Measurements from ENCODE around the gene AMBP.

DNA sequence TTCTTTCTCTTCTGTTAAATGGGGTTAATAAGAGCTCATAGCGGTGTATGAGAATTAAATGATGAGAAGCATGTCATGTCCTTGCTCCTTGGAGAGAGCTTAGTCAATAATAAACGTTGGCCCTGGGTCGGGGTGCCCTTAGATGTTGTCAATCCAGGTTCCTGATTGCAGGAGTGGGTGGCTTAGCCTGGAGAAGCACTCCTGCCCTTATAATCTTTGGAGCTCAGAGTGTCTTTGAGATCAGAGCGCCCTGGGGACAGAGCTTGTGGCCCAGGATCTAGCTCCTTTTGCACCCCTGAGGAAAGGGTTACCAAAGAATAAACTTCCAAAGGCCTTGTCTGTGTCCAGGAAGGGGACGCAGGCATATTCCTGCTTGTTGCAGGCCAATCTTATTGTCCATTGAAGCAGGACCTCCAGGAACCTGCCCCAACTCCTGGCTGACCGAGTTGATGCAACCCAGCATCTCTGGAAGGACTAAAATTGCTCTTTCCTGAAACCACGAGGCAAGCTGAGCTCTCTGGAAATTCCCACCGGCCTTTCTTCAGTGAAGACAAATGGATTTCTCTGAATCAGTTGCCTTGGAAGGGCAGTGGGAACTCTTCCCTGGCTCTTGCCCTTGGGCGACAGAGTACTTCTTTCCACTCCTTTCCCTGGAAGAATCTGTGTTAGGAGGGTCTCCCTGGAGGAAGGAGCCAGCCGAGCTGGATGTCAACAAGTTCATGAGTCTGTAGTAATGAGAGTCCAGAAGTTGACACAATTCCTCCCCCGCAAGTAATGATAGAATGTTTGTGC lies 6.4 kb upstream of the AMBP start:
- TF ChIP-seq, protein P1, sequence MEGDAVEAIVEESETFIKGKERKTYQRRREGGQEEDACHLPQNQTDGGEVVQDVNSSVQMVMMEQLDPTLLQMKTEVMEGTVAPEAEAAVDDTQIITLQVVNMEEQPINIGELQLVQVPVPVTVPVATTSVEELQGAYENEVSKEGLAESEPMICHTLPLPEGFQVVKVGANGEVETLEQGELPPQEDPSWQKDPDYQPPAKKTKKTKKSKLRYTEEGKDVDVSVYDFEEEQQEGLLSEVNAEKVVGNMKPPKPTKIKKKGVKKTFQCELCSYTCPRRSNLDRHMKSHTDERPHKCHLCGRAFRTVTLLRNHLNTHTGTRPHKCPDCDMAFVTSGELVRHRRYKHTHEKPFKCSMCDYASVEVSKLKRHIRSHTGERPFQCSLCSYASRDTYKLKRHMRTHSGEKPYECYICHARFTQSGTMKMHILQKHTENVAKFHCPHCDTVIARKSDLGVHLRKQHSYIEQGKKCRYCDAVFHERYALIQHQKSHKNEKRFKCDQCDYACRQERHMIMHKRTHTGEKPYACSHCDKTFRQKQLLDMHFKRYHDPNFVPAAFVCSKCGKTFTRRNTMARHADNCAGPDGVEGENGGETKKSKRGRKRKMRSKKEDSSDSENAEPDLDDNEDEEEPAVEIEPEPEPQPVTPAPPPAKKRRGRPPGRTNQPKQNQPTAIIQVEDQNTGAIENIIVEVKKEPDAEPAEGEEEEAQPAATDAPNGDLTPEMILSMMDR (IDR thresholded peaks at IDR 0.05) = no peak
- TF ChIP-seq EZH2 (IDR thresholded peaks at IDR 0.05) (no peak), EZH2phosphoT487 (IDR thresholded peaks at IDR 0.05) (no peak)

Data from neural progenitor cell (in vitro differentiated cells).